A673 (cell line): ENCODE measurements around the gene FA2H.

Experiments used
- EZH2 ChIP-seq: fragments of 200-600 bp; sonication (generic); IDR thresholded peaks from 2 replicates; pipeline ENCODE4 v1.6.1; 2017; ENCODE audit warnings: borderline replicate concordance, low read depth, mild to moderate bottlenecking, mixed read lengths, antibody characterized with exemption, low read length; ENCODE audit not compliant: poor library complexity, severe bottlenecking
- TF ChIP-seq, protein P1 (sequence below): fragments of 300-800, 200-600 bp; sonication (generic); conservative IDR thresholded peaks from 2 replicates; pipeline ENCODE4 v1.5.1; 2017; ENCODE audit warnings: low read depth, mild to moderate bottlenecking, antibody characterized with exemption, low read length, moderate library complexity, mixed read lengths

- TF ChIP-seq, protein P1, sequence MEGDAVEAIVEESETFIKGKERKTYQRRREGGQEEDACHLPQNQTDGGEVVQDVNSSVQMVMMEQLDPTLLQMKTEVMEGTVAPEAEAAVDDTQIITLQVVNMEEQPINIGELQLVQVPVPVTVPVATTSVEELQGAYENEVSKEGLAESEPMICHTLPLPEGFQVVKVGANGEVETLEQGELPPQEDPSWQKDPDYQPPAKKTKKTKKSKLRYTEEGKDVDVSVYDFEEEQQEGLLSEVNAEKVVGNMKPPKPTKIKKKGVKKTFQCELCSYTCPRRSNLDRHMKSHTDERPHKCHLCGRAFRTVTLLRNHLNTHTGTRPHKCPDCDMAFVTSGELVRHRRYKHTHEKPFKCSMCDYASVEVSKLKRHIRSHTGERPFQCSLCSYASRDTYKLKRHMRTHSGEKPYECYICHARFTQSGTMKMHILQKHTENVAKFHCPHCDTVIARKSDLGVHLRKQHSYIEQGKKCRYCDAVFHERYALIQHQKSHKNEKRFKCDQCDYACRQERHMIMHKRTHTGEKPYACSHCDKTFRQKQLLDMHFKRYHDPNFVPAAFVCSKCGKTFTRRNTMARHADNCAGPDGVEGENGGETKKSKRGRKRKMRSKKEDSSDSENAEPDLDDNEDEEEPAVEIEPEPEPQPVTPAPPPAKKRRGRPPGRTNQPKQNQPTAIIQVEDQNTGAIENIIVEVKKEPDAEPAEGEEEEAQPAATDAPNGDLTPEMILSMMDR, result no peak
- TF ChIP-seq EZH2, result no peak
Observed at GRCh38 chr16:74761665-74762064, 13.0 kb downstream of the FA2H start.
